Prostate gland (tissue), 2 donors: ENCODE data around the gene INO80C.

Experiments used
- POLR2A ChIP-seq: fragments of 450-650 bp; IDR thresholded peaks from one replicate; pipeline ENCODE4 v1.6.1; 2016; ENCODE audit warnings: antibody characterized with exemption, mild to moderate bottlenecking
- POLR2AphosphoS5 ChIP-seq: sonication (generic); formaldehyde crosslinking; IDR thresholded peaks from one replicate; pipeline ENCODE4 v1.6.1; 2017; ENCODE audit warnings: antibody characterized with exemption
- TF ChIP-seq, protein P1 (sequence below), 4 experiments: fragments of 200-600 bp in 2 of 4; fragments of 450-650 bp in 2 of 4; sonication (generic) in 2 of 4; IDR thresholded peaks; 1 replicate in 3 of 4; 2 replicates in 1 of 4; pipeline ENCODE4 v1.5.1; 2016 to 2019; ENCODE audit warnings: antibody characterized with exemption in 4 of 4, mild to moderate bottlenecking in 2 of 4, moderate library complexity in 2 of 4

DNA sequence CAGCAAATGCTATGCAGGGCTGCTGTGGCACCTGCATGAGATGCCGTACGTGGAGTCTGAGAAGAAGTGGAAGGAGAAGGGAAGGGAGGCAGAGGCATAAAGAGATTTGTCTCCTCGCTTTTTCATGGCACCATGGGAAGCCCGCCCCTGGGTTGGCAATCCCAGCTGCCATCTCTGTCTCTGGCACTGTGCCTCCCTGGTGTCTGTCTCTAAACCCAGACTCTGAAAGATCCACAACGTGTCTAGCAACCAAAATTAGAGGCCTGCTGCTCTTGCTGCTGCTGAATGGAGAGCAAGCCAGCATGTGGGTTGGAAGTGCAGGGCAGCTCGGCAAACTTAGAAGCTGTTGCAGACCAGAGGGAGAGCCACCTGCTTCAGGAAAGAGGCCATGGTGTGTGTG, 53.1 kb downstream of the INO80C start:
- TF ChIP-seq POLR2A (no peak), POLR2AphosphoS5 (no peak)
- TF ChIP-seq, protein P1, sequence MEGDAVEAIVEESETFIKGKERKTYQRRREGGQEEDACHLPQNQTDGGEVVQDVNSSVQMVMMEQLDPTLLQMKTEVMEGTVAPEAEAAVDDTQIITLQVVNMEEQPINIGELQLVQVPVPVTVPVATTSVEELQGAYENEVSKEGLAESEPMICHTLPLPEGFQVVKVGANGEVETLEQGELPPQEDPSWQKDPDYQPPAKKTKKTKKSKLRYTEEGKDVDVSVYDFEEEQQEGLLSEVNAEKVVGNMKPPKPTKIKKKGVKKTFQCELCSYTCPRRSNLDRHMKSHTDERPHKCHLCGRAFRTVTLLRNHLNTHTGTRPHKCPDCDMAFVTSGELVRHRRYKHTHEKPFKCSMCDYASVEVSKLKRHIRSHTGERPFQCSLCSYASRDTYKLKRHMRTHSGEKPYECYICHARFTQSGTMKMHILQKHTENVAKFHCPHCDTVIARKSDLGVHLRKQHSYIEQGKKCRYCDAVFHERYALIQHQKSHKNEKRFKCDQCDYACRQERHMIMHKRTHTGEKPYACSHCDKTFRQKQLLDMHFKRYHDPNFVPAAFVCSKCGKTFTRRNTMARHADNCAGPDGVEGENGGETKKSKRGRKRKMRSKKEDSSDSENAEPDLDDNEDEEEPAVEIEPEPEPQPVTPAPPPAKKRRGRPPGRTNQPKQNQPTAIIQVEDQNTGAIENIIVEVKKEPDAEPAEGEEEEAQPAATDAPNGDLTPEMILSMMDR (IDR thresholded peaks at IDR 0.05) = no peak
